ENCODE results near the gene KCNJ10.

DNA sequence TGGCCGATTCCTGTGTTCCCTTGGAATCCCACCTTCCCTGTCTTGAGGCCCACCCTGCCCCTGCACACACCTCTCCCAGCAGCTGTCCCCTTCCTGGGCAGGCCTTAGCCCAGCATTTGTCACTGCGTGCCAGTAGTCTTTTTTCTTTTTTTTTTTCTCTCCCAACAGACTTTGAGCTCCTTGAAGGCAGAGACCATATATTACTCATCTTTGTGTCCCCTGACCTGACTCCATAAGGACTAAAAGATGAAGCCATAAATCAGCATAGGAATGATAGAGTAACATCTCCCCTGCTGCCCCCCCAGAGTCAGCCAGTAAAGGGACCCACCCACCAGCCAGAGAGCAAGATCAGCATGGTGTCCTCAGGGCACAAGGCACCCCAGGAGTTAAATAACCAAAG is 65.5 kb downstream of the KCNJ10 start:
- TF ChIP-seq, protein P1, sequence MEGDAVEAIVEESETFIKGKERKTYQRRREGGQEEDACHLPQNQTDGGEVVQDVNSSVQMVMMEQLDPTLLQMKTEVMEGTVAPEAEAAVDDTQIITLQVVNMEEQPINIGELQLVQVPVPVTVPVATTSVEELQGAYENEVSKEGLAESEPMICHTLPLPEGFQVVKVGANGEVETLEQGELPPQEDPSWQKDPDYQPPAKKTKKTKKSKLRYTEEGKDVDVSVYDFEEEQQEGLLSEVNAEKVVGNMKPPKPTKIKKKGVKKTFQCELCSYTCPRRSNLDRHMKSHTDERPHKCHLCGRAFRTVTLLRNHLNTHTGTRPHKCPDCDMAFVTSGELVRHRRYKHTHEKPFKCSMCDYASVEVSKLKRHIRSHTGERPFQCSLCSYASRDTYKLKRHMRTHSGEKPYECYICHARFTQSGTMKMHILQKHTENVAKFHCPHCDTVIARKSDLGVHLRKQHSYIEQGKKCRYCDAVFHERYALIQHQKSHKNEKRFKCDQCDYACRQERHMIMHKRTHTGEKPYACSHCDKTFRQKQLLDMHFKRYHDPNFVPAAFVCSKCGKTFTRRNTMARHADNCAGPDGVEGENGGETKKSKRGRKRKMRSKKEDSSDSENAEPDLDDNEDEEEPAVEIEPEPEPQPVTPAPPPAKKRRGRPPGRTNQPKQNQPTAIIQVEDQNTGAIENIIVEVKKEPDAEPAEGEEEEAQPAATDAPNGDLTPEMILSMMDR (IDR thresholded peaks at IDR 0.05; ENCODE audit: low read depth, low read length, poor library complexity, severe bottlenecking): no peak
- TF ChIP-seq EZH2phosphoT487 (IDR thresholded peaks at IDR 0.05; ENCODE audit: borderline replicate concordance, low read length): no peak
